ENCODE data around the gene OSBPL10. TPM values are rescaled to one million over a fixed set of nuclear protein-coding genes. Genes with fewer than 3 reads are reported as not detected.

Gene OSBPL10
- total RNA-seq, 1 donor from 2014 or later = 20.5 TPM

DNA sequence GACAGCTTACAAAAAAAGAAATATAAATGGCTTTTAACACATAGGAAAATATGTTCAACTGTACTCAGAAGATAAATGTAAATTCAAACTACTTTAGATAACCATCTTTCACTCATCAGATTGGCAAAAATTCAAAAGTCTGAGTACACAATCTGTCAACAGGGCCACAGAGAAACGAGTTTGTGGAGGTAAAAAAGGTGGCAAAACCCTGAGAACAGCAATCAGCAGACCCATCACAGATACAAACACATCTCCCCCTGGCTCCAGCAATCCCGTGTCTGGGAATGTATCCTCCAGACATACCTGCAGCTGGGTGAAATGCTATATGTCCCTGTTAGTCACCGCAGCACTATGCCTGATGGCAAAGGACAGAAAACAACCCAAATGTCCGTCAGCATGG is 149.5 kb downstream of the OSBPL10 start:
- FAIRE-seq (no peak), DNase-seq (ENCODE audit: low read depth) (no peak)
- TF ChIP-seq, protein P1, sequence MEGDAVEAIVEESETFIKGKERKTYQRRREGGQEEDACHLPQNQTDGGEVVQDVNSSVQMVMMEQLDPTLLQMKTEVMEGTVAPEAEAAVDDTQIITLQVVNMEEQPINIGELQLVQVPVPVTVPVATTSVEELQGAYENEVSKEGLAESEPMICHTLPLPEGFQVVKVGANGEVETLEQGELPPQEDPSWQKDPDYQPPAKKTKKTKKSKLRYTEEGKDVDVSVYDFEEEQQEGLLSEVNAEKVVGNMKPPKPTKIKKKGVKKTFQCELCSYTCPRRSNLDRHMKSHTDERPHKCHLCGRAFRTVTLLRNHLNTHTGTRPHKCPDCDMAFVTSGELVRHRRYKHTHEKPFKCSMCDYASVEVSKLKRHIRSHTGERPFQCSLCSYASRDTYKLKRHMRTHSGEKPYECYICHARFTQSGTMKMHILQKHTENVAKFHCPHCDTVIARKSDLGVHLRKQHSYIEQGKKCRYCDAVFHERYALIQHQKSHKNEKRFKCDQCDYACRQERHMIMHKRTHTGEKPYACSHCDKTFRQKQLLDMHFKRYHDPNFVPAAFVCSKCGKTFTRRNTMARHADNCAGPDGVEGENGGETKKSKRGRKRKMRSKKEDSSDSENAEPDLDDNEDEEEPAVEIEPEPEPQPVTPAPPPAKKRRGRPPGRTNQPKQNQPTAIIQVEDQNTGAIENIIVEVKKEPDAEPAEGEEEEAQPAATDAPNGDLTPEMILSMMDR (IDR thresholded peaks at IDR 0.05; ENCODE audit: insufficient read depth, low read length, severe bottlenecking) = no peak
- Histone ChIP-seq H3K4me3 (ENCODE audit: low read depth, low read length) (no peak overlapping the region), H3K36me3 (ENCODE audit: control insufficient read depth, insufficient read depth, low read length) (no peaks in the 10 kb centered on the region), H3K27me3 (ENCODE audit: control insufficient read depth, insufficient read depth, low read length) (no peaks in the 10 kb centered on the region)

DNA sequence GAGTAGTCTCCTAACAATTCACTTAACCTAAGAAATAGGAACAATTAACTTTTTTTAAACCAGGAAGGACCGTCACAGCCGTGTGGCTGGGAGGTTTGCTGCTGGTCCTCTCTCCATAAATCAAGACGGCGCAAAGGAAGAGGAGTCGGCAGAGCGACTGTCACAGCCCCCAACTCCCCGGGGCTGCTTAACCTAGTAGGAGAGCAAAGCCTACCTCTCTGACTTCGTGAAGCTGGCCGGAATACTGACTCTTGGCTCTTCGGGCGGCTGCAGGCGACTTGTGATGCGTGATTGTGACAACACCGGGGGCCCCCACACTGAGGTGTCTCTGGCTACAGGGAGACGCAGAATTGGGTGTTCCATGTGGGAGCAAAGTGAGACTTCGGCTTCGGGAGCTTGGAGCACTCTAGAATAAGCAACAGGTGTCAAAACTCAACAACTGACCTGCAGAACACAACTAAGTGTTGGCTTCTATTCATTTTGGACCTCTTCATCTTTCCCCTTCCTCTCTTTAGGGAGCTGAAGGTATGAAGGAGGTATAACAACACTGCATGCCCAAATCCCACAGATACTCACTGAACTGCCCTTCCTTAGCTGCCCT is 151.1 kb downstream of the OSBPL10 start:
- no peak for DNase-seq (ENCODE audit: low read depth)
- Histone ChIP-seq H3K4me3 (ENCODE audit: low read depth, low read length) (no peak overlapping the region), H3K27me3 (ENCODE audit: control insufficient read depth, insufficient read depth, low read length) (no peaks in the 10 kb centered on the region), H3K36me3 (ENCODE audit: control insufficient read depth, insufficient read depth, low read length) (no peaks in the 10 kb centered on the region)
- no peak for FAIRE-seq
- TF ChIP-seq, protein P1 (IDR thresholded peaks at IDR 0.05; ENCODE audit: insufficient read depth, low read length, severe bottlenecking) = no peak

- TF ChIP-seq, protein P1 (IDR thresholded peaks at IDR 0.05; ENCODE audit: insufficient read depth, low read length, severe bottlenecking) = no peak
- Histone ChIP-seq H3K36me3 (ENCODE audit: control insufficient read depth, insufficient read depth, low read length) (no peaks in the 10 kb centered on the region), H3K4me3 (ENCODE audit: low read depth, low read length) (no peak overlapping the region), H3K27me3 (ENCODE audit: control insufficient read depth, insufficient read depth, low read length) (no peaks in the 10 kb centered on the region)
- FAIRE-seq (no peak), DNase-seq (ENCODE audit: low read depth) (no peak)
These were observed 152.1 kb downstream of the OSBPL10 start for GRCh38 chr3:31829010-31829409.

- no peak for DNase-seq (ENCODE audit: low read depth)
- no peak for FAIRE-seq
- H3K36me3 ChIP-seq (ENCODE audit: control insufficient read depth, insufficient read depth, low read length) = no peaks in the 10 kb centered on the region
- no peak overlapping the region for H3K4me3 ChIP-seq (ENCODE audit: low read depth, low read length)
- H3K27me3 ChIP-seq (ENCODE audit: control insufficient read depth, insufficient read depth, low read length) = no peaks in the 10 kb centered on the region
- TF ChIP-seq, protein P1 (IDR thresholded peaks at IDR 0.05; ENCODE audit: insufficient read depth, low read length, severe bottlenecking) = no peak
These were observed 153.1 kb downstream of the OSBPL10 start for GRCh38 chr3:31828007-31828406.

GRCh38 chr3:31823184-31823583 is 157.9 kb downstream of the OSBPL10 start:
- Histone ChIP-seq H3K27me3 (ENCODE audit: control insufficient read depth, insufficient read depth, low read length) (no peaks in the 10 kb centered on the region), H3K4me3 (ENCODE audit: low read depth, low read length) (no peak overlapping the region), H3K36me3 (ENCODE audit: control insufficient read depth, insufficient read depth, low read length) (no peaks in the 10 kb centered on the region)
- FAIRE-seq (peak; percentile 47), DNase-seq (ENCODE audit: low read depth) (peak; percentile 88)
- TF ChIP-seq, protein P1 (IDR thresholded peaks at IDR 0.05; ENCODE audit: insufficient read depth, low read length, severe bottlenecking) = no peak

GRCh38 chr3:31821118-31821517 is 159.9 kb downstream of the OSBPL10 start:
- Histone ChIP-seq H3K27me3 (ENCODE audit: control insufficient read depth, insufficient read depth, low read length) (no peaks in the 10 kb centered on the region), H3K4me3 (ENCODE audit: low read depth, low read length) (no peak overlapping the region), H3K36me3 (ENCODE audit: control insufficient read depth, insufficient read depth, low read length) (no peaks in the 10 kb centered on the region)
- DNase-seq (ENCODE audit: low read depth) (no peak), FAIRE-seq (no peak)
- TF ChIP-seq, protein P1 (IDR thresholded peaks at IDR 0.05; ENCODE audit: insufficient read depth, low read length, severe bottlenecking) = no peak
